ENCODE results near the gene TCL1A.

The TCL1A gene

GRCh38 chr14:95686935-95687334 lies 27.0 kb downstream of the TCL1A start:
- ChIA-PET CTCF (interaction anchor here (0.9 to 1.2 kb wide), 4 partner anchors 21 to 307 kb away, joined by 3 to 7 read pairs (median 4); no protein-coding TSS in a partner anchor), POLR2A (no interaction called here)
- Histone ChIP-seq H3K9me3 (ENCODE audit: control insufficient read depth, insufficient read depth, low read depth, low read length) (no peaks in the 10 kb centered on the region), H3K4me1 (ENCODE audit: control insufficient read depth, insufficient read depth, low read length) (no peaks in the 10 kb centered on the region; the same call in 1 of the 2 replicates), H3K27ac (ENCODE audit: extremely low read depth, low read depth, low read length) (no peak overlapping the region), H3K4me3 (ENCODE audit: low read depth, low read length) (no peak overlapping the region), H3K36me3 (ENCODE audit: control insufficient read depth in 2 of 2, insufficient read depth in 1 of 2, low read length in 2 of 2) (no peaks in the 10 kb centered on the region)
- no peak for TF ChIP-seq ZNF292 (tag by site-specific recombination; IDR thresholded peaks at IDR 0.05; ENCODE audit: borderline replicate concordance, low read depth)
- TF ChIP-seq KLF1 (tag by site-specific recombination; IDR thresholded peaks at IDR 0.05): no peak
- peak; percentile 88 for TF ChIP-seq ZFP3 (tag by site-specific recombination; IDR thresholded peaks at IDR 0.05; ENCODE audit: low read depth)

GRCh38 chr14:95685978-95686922 lies 27.7 kb downstream of the TCL1A start, which contains the start of gene TCL1B:
Gene TCL1B (plus strand): TSS chr14:95686426. CDS start chr14:95686468, 42 bp downstream.
- TF ChIP-seq ZNF214 (tag by site-specific recombination; IDR thresholded peaks at IDR 0.05; ENCODE audit: borderline replicate concordance) (no peak), GLIS2 (tag by site-specific recombination; IDR thresholded peaks at IDR 0.05) (peak; percentile 11; the same call in 1 of the 2 replicates)
- Histone ChIP-seq H3K27ac (ENCODE audit: extremely low read depth, low read depth, low read length) (no peak within 1 kb of the TSS), H3K4me3 (ENCODE audit: low read depth, low read length) (no peak within 1 kb of the TSS), H3K4me1 (ENCODE audit: control insufficient read depth, insufficient read depth, low read length) (no peaks in the 10 kb centered on the region; the same call in 1 of the 2 replicates), H3K36me3 (ENCODE audit: control insufficient read depth in 2 of 2, insufficient read depth in 1 of 2, low read length in 2 of 2) (no peaks in the 10 kb centered on the region), H3K9me3 (ENCODE audit: control insufficient read depth, insufficient read depth, low read depth, low read length) (no peaks in the 10 kb centered on the region)
- POLR2A ChIA-PET: no interaction called here
- CTCF ChIA-PET: interaction anchor here (0.9 to 1.2 kb wide), 5 partner anchors 21 to 308 kb away, joined by 3 to 7 read pairs (median 3); no protein-coding TSS in a partner anchor

GRCh38 chr14:95683793-95684192 lies 30.1 kb downstream of the TCL1A start:
- H3K4me3 ChIP-seq (ENCODE audit: low read depth, low read length): no peak overlapping the region
- ChIA-PET CTCF (interaction anchor here (0.6 to 1.5 kb wide), 9 partner anchors 12 to 1501 kb away, joined by 3 to 8 read pairs (median 3); partner anchors contain the start of gene GLRX5), POLR2A (no interaction called here)
- H3K27ac ChIP-seq (ENCODE audit: extremely low read depth, low read depth, low read length): no peak overlapping the region
- H3K4me1 ChIP-seq (ENCODE audit: control insufficient read depth, insufficient read depth, low read length): no peaks in the 10 kb centered on the region; the same call in 1 of the 2 replicates
- TF ChIP-seq PRDM2 (tag by site-specific recombination; IDR thresholded peaks at IDR 0.05; ENCODE audit: borderline replicate concordance): no peak
- peak; percentile 37 for TF ChIP-seq ZNF654 (tag by site-specific recombination; IDR thresholded peaks at IDR 0.05; ENCODE audit: low read depth)
- no peaks in the 10 kb centered on the region for H3K36me3 ChIP-seq (ENCODE audit: control insufficient read depth in 2 of 2, insufficient read depth in 1 of 2, low read length in 2 of 2)
- H3K9me3 ChIP-seq (ENCODE audit: control insufficient read depth, insufficient read depth, low read depth, low read length): no peaks in the 10 kb centered on the region

GRCh38 chr14:95681153-95681552 lies 32.8 kb downstream of the TCL1A start:
- no peak overlapping the region for H3K27ac ChIP-seq (ENCODE audit: extremely low read depth, low read depth, low read length)
- H3K36me3 ChIP-seq (ENCODE audit: control insufficient read depth in 2 of 2, insufficient read depth in 1 of 2, low read length in 2 of 2): no peaks in the 10 kb centered on the region
- H3K9me3 ChIP-seq (ENCODE audit: control insufficient read depth, insufficient read depth, low read depth, low read length): no peaks in the 10 kb centered on the region
- H3K4me1 ChIP-seq (ENCODE audit: control insufficient read depth, insufficient read depth, low read length): no peaks in the 10 kb centered on the region
- ChIA-PET CTCF (interaction anchor here (0.6 to 1.0 kb wide), 2 partner anchors 47 to 94 kb away, joined by 3 to 4 read pairs; no protein-coding TSS in a partner anchor), POLR2A (no interaction called here)
- no peak for TF ChIP-seq ZNF146 (tag by site-specific recombination; IDR thresholded peaks at IDR 0.05)
- H3K4me3 ChIP-seq (ENCODE audit: low read depth, low read length): no peak overlapping the region
